Measurements from ENCODE around the gene TMEM167A. TPM values are rescaled to one million over a fixed set of nuclear protein-coding genes. Genes with fewer than 3 reads are reported as not detected.

TMEM167A gene
- total RNA-seq, 1 donor: 106 TPM

- no peak for DNase-seq (ENCODE audit: low read depth)
- H3K4me3 ChIP-seq (ENCODE audit: low read depth, low read length): no peak overlapping the region
- no peak for TF ChIP-seq CTCF (IDR thresholded peaks at IDR 0.05; ENCODE audit: insufficient read depth, low read length)
These were observed 65.2 kb downstream of the TMEM167A start for GRCh38 chr5:83011985-83012384.

GRCh38 chr5:83009408-83009807 is 67.8 kb downstream of the TMEM167A start:
- no peak overlapping the region for H3K4me3 ChIP-seq (ENCODE audit: low read depth, low read length)
- no peak for TF ChIP-seq CTCF (IDR thresholded peaks at IDR 0.05; ENCODE audit: insufficient read depth, low read length)
- no peak for DNase-seq (ENCODE audit: low read depth)

GRCh38 chr5:83007755-83008154 is 69.4 kb downstream of the TMEM167A start:
- no peak for TF ChIP-seq CTCF (IDR thresholded peaks at IDR 0.05; ENCODE audit: insufficient read depth, low read length)
- DNase-seq (ENCODE audit: low read depth): no peak
- H3K4me3 ChIP-seq (ENCODE audit: low read depth, low read length): no peak overlapping the region

- no peak overlapping the region for H3K4me3 ChIP-seq (ENCODE audit: low read depth, low read length)
- DNase-seq (ENCODE audit: low read depth): no peak
- TF ChIP-seq CTCF (IDR thresholded peaks at IDR 0.05; ENCODE audit: insufficient read depth, low read length): no peak
These were observed 70.4 kb downstream of the TMEM167A start for GRCh38 chr5:83006683-83007283.

- no peak overlapping the region for H3K4me3 ChIP-seq (ENCODE audit: low read depth, low read length)
- TF ChIP-seq CTCF (IDR thresholded peaks at IDR 0.05; ENCODE audit: insufficient read depth, low read length): no peak
- no peak for DNase-seq (ENCODE audit: low read depth)
These were observed 73.4 kb downstream of the TMEM167A start for GRCh38 chr5:83003791-83004190.

Small RNA genes within 50 kb of the gene (small RNA-seq; reads per million reads assigned to genes)
- 116 reads per million, percentile 98 among the genes with 10 or more reads in this experiment for gene SCARNA18

Other genes with a start within 250 kb of the TMEM167A start
- gene XRCC4, start 153 bp upstream of the TMEM167A start, total RNA-seq (ENCODE audit: low replicate concordance): 27.7 and 36.5 TPM in 2 replicates

All from fibroblast of the aortic adventitia (primary cell).